ENCODE measurements around the gene NPM1.
A peak's percentile ranks its signal among the peaks of the same experiment; 100 is the strongest.

Gene NPM1, protein sequence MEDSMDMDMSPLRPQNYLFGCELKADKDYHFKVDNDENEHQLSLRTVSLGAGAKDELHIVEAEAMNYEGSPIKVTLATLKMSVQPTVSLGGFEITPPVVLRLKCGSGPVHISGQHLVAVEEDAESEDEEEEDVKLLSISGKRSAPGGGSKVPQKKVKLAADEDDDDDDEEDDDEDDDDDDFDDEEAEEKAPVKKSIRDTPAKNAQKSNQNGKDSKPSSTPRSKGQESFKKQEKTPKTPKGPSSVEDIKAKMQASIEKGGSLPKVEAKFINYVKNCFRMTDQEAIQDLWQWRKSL

DNA sequence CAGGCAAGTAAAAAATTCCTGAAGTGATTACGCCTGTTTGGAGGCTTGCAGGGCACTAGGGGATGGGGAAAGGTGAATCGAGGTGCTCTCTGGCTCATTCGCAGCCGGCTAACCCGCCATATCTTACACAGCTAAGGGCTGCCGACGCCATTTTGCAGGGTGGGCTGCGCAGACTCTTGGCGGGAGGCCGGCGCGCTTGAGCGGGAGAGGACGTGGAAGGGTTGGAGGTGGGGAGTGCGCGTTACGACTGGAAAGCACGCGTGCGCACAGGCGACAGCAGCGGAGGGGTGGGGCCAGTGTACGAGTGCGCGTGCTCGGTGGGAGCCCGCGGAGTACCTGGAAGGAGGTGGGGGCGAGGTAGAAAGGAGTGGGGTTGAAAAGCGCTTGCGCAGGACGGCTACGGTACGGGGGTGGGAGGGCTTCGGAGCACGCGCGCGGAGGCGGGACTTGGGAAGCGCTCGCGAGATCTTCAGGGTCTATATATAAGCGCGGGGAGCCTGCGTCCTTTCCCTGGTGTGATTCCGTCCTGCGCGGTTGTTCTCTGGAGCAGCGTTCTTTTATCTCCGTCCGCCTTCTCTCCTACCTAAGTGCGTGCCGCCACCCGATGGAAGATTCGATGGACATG is at the start of gene NPM1:
NPM1 (plus strand) TSS at position 505 of the 625 bp plus-strand sequence; CDS start at position 605, 100 bp downstream.
- Histone ChIP-seq H3K4me3 (ENCODE audit: low read depth, low read length) (peak within 1 kb of the TSS; percentile 98), H3K27me3 (replicated peaks) (no peaks in the 10 kb centered on the region), H3K36me3 (replicated peaks) (peaks cover 26% of the 10 kb centered on the region), H3K27ac (peak within 1 kb of the TSS; percentile 71)
- TF ChIP-seq, protein P1, sequence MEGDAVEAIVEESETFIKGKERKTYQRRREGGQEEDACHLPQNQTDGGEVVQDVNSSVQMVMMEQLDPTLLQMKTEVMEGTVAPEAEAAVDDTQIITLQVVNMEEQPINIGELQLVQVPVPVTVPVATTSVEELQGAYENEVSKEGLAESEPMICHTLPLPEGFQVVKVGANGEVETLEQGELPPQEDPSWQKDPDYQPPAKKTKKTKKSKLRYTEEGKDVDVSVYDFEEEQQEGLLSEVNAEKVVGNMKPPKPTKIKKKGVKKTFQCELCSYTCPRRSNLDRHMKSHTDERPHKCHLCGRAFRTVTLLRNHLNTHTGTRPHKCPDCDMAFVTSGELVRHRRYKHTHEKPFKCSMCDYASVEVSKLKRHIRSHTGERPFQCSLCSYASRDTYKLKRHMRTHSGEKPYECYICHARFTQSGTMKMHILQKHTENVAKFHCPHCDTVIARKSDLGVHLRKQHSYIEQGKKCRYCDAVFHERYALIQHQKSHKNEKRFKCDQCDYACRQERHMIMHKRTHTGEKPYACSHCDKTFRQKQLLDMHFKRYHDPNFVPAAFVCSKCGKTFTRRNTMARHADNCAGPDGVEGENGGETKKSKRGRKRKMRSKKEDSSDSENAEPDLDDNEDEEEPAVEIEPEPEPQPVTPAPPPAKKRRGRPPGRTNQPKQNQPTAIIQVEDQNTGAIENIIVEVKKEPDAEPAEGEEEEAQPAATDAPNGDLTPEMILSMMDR (IDR thresholded peaks at IDR 0.05; ENCODE audit: low read depth, low read length, missing control alignments), result no peak
- DNase-seq, result peak; percentile 96
- in situ Hi-C loops (cut with HindIII; ENCODE audit: low pct_ligation_motif_present, low sequenced_read_pairs), result no loop called here

DNA sequence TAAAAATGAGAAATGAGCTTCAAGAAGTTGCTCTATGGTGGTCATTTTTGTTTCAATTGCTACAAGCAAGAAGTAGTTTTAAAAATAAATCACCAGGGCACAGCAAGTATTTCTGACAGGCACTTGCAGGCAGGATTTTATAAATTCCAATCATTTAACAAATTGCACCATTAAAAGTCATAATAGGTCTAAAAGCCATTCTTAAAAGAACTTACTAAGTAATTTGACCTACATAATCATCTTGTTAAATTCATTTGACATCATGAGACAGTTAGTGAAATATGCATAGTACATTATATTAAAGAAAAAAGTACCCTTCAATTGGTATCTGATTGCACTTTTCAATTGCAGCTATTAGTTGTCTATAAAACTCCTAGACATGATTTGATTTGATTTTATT is 47.6 kb upstream of the NPM1 start:
- peaks cover 4% of the 10 kb centered on the region for H3K27me3 ChIP-seq (replicated peaks)
- TF ChIP-seq, protein P1 (IDR thresholded peaks at IDR 0.05; ENCODE audit: low read depth, low read length, missing control alignments), result no peak
- no peak overlapping the region for H3K27ac ChIP-seq

DNA sequence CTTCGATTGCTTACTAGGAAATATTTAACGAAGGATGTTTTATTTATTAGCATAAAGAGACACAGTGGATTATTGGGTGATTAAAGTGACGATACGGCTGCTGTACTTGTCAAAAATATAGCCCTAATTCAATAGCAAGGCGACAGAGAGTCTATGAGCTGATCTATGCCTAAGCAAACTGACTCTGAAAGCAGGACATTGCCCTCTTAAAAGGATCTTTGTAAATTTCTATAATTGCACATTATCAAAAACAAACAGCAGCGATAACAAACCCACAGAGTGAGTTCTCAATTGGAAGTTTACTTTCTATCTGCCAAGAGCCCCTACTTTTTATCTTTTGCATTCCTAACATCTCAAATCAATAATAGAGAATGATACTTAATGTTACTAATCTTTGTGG is 47.2 kb upstream of the NPM1 start:
- in situ Hi-C loops (cut with HindIII; ENCODE audit: low pct_ligation_motif_present, low sequenced_read_pairs), result no loop called here
- peaks cover 4% of the 10 kb centered on the region for H3K27me3 ChIP-seq (replicated peaks)
- H3K27ac ChIP-seq, result no peak overlapping the region
- TF ChIP-seq, protein P1 (IDR thresholded peaks at IDR 0.05; ENCODE audit: low read depth, low read length, missing control alignments), result no peak
- DNase-seq, result no peak
- no peaks in the 10 kb centered on the region for H3K36me3 ChIP-seq (replicated peaks)
- H3K4me3 ChIP-seq (ENCODE audit: low read depth, low read length), result no peak overlapping the region

More for the DNA sequence above, 47.6 kb upstream of the NPM1 start:
- in situ Hi-C loops (cut with HindIII; ENCODE audit: low pct_ligation_motif_present, low sequenced_read_pairs), result no loop called here
- no peak for DNase-seq
- no peak overlapping the region for H3K4me3 ChIP-seq (ENCODE audit: low read depth, low read length)
- no peaks in the 10 kb centered on the region for H3K36me3 ChIP-seq (replicated peaks)

DNA sequence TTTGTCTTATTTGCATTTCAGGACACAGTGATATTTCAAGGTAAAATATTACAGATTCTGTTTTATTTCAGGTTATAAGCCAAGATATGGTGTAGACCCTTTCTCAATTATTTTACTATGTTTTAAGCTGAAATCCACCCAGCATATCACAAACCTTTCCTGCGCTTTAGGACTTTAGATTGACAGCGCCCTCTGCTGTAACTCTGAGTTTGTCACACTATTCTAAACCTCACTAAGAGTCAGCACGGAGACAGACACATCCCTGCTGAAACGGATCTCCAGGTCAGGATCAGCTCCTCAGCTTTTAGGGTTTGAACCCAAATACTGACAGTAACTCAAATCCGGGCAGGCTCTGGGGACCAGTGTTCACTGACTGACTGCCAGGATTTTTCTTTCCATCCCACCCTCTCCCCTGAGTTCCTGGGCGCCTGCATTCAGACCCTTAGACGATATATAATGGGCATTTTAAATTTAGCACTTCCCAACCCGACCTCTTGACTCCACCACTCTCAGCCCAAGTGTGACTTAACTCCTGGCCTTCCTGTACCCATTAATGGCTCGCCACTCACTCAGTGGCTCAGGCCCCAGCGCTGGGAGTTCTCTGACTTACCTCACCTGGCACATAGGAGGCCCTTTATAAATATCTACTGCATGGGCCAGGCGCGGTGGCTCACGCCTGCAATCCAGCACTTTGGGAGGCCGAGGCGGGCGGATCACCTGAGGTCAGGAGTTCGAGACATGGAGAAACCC is 45.1 kb upstream of the NPM1 start:
- DNase-seq, result peak; percentile 65
- H3K36me3 ChIP-seq (replicated peaks), result no peaks in the 10 kb centered on the region
- H3K27me3 ChIP-seq (replicated peaks), result no peaks in the 10 kb centered on the region
- H3K4me3 ChIP-seq (ENCODE audit: low read depth, low read length), result no peak overlapping the region
- H3K27ac ChIP-seq, result no peak overlapping the region
- in situ Hi-C loops (cut with HindIII; ENCODE audit: low pct_ligation_motif_present, low sequenced_read_pairs), result no loop called here
- TF ChIP-seq, protein P1 (IDR thresholded peaks at IDR 0.05; ENCODE audit: low read depth, low read length, missing control alignments), result peak; percentile 77

DNA sequence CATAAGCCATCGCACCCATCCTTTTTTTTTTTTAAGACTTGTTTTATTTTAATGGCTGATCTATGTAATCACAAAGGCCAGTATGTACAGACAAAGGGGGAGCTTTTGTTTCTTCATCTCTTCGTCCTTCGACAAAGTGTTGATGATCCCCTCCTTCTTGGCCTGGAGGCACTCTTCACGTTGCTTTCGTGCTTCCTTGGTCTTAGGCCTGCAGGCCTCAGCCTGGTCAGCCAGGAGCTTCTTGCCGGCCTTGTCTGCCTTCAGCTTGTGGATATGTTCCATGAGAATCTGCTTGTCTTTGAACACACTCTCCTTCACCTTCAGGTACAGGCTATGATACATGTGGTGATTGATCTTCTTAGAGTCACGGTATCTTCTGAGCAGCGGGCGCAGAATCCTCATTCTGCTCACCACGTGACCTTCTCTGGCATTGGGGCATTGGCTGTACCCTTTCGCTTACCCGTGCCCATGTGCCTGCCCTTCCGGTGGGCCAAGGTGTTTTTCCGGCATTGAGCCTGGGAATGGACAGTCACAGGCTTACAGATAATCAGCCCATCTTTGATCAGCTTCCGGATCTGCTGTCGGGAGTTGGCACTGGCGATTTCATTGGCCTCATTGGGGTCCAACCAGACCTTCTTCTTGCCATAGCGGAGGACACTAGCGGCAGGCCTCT is 42.6 kb upstream of the NPM1 start:
- TF ChIP-seq, protein P1 (IDR thresholded peaks at IDR 0.05; ENCODE audit: low read depth, low read length, missing control alignments), result no peak
- Histone ChIP-seq H3K36me3 (replicated peaks) (no peaks in the 10 kb centered on the region), H3K4me3 (ENCODE audit: low read depth, low read length) (no peak overlapping the region), H3K27ac (no peak overlapping the region), H3K27me3 (replicated peaks) (no peaks in the 10 kb centered on the region)
- no peak for DNase-seq
- in situ Hi-C loops (cut with HindIII; ENCODE audit: low pct_ligation_motif_present, low sequenced_read_pairs), result no loop called here
